Stomach (tissue), 4 donors: Measurements from ENCODE around the gene TJP2.
"Not testable (repeated sequence)": the region's sequence is repeated elsewhere in the genome, so short reads cannot be mapped to it uniquely, and the experiment has no call there.

Experiments
- EP300 ChIP-seq: sonication (generic); formaldehyde crosslinking; IDR thresholded peaks from one replicate; pipeline ENCODE4 v1.6.1; 2017; ENCODE audit warnings: antibody characterized with exemption
- POLR2A ChIP-seq, 4 donors: fragments of 450-650 bp; IDR thresholded peaks; one replicate each; pipeline ENCODE4 v1.6.1; 2016; ENCODE audit warnings: antibody characterized with exemption in 4 of 4, control low read depth in 2 of 4, mild to moderate bottlenecking in 1 of 4, moderate library complexity in 1 of 4
- POLR2AphosphoS5 ChIP-seq, 3 donors: sonication (generic); formaldehyde crosslinking; IDR thresholded peaks; one replicate each; pipeline ENCODE4 v1.6.1; 2016; ENCODE audit warnings: antibody characterized with exemption in 3 of 3
- TF ChIP-seq, protein P1 (sequence below), 7 experiments: fragments of 450-650 bp in 4 of 7; fragments of 200-600 bp in 3 of 7; sonication (generic) in 3 of 7; IDR thresholded peaks; one replicate each; pipeline ENCODE4 v1.5.1; 2016 to 2019; ENCODE audit warnings: antibody characterized with exemption in 7 of 7, control low read depth in 2 of 7, mild to moderate bottlenecking in 1 of 7

DNA sequence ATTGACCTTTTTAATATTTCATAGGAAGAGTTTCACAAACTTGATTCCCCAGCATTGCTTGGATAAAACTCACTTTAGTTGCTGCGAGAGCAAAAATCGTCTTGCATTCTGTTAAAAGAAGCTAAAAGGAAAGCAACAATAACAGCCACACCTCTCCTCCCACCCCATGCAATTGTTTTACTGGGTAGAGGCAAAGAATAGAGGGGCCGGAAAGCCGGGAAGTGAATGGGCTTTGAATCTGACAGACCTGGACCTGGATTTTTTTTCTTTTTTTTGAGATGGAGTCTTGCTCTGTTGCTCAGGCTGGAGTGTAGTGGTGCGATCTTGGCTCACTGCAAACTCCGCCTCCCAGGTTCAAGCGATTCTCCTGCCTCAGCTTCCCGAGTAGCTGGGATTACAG, 9.5 kb upstream of the TJP2 start:
- not testable (repeated sequence) for TF ChIP-seq POLR2A (IDR thresholded peaks at IDR 0.05); POLR2AphosphoS5 (IDR thresholded peaks at IDR 0.05); EP300
- TF ChIP-seq, protein P1, sequence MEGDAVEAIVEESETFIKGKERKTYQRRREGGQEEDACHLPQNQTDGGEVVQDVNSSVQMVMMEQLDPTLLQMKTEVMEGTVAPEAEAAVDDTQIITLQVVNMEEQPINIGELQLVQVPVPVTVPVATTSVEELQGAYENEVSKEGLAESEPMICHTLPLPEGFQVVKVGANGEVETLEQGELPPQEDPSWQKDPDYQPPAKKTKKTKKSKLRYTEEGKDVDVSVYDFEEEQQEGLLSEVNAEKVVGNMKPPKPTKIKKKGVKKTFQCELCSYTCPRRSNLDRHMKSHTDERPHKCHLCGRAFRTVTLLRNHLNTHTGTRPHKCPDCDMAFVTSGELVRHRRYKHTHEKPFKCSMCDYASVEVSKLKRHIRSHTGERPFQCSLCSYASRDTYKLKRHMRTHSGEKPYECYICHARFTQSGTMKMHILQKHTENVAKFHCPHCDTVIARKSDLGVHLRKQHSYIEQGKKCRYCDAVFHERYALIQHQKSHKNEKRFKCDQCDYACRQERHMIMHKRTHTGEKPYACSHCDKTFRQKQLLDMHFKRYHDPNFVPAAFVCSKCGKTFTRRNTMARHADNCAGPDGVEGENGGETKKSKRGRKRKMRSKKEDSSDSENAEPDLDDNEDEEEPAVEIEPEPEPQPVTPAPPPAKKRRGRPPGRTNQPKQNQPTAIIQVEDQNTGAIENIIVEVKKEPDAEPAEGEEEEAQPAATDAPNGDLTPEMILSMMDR (IDR thresholded peaks at IDR 0.05) = not testable (repeated sequence)
